Measurements from ENCODE around the gene SLC13A2.

DNA sequence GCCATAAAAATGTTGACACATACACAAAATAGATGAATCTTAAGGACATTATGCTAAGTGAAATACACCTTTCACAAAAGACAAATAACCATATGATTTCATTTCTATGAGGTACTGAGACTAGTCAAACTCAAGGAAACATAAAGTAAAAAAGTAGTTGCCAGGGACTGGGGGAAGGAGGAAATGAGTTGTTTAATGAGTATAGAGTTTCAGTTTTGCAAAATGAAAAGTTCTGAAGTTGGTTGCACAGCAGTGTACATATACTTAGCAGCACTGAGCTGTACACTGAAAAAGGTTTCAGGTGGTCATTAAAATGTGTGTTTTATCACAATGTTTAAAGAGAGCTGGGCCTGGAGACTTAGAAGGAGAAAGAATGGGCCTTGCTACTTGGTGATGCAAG lies 4.7 kb upstream of the SLC13A2 start:
- TF ChIP-seq POLR2AphosphoS5 (IDR thresholded peaks at IDR 0.05; ENCODE audit: low read depth, low read length) (no peak), TCF7L2 (IDR thresholded peaks at IDR 0.05; ENCODE audit: low read depth, low read length) (no peak), SIN3A (IDR thresholded peaks at IDR 0.05; ENCODE audit: borderline replicate concordance, insufficient read depth, low read depth, low read length) (no peak)
- TF ChIP-seq, protein P1, sequence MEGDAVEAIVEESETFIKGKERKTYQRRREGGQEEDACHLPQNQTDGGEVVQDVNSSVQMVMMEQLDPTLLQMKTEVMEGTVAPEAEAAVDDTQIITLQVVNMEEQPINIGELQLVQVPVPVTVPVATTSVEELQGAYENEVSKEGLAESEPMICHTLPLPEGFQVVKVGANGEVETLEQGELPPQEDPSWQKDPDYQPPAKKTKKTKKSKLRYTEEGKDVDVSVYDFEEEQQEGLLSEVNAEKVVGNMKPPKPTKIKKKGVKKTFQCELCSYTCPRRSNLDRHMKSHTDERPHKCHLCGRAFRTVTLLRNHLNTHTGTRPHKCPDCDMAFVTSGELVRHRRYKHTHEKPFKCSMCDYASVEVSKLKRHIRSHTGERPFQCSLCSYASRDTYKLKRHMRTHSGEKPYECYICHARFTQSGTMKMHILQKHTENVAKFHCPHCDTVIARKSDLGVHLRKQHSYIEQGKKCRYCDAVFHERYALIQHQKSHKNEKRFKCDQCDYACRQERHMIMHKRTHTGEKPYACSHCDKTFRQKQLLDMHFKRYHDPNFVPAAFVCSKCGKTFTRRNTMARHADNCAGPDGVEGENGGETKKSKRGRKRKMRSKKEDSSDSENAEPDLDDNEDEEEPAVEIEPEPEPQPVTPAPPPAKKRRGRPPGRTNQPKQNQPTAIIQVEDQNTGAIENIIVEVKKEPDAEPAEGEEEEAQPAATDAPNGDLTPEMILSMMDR (IDR thresholded peaks at IDR 0.05) = no peak
- TF ChIP-seq, protein P2, sequence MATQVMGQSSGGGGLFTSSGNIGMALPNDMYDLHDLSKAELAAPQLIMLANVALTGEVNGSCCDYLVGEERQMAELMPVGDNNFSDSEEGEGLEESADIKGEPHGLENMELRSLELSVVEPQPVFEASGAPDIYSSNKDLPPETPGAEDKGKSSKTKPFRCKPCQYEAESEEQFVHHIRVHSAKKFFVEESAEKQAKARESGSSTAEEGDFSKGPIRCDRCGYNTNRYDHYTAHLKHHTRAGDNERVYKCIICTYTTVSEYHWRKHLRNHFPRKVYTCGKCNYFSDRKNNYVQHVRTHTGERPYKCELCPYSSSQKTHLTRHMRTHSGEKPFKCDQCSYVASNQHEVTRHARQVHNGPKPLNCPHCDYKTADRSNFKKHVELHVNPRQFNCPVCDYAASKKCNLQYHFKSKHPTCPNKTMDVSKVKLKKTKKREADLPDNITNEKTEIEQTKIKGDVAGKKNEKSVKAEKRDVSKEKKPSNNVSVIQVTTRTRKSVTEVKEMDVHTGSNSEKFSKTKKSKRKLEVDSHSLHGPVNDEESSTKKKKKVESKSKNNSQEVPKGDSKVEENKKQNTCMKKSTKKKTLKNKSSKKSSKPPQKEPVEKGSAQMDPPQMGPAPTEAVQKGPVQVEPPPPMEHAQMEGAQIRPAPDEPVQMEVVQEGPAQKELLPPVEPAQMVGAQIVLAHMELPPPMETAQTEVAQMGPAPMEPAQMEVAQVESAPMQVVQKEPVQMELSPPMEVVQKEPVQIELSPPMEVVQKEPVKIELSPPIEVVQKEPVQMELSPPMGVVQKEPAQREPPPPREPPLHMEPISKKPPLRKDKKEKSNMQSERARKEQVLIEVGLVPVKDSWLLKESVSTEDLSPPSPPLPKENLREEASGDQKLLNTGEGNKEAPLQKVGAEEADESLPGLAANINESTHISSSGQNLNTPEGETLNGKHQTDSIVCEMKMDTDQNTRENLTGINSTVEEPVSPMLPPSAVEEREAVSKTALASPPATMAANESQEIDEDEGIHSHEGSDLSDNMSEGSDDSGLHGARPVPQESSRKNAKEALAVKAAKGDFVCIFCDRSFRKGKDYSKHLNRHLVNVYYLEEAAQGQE (IDR thresholded peaks at IDR 0.05; ENCODE audit: insufficient read depth in 1 of 2, low read depth in 2 of 2, low read length in 1 of 2) = no peak
